DOHH2 (cell line): Measurements from ENCODE around the gene SIK1.
"Not testable (repeated sequence)": the region's sequence is repeated elsewhere in the genome, so short reads cannot be mapped to it uniquely, and the experiment has no call there.

Experiments used
- H3F3A ChIP-seq: fragments of 200-600 bp; sonication (generic), shearing (Covaris generic); 2 replicates; pipeline ENCODE4 v1.6.0; 2016; ENCODE audit warnings: antibody characterized with exemption, mild to moderate bottlenecking; ENCODE audit not compliant: control insufficient read depth, insufficient read depth
- H3K27ac ChIP-seq: fragments of 200-600 bp; sonication (generic); 2 replicates; pipeline ENCODE4 v1.5.1; 2014; ENCODE audit warnings: low read depth, mild to moderate bottlenecking, low read length, moderate library complexity
- H3K27me3 ChIP-seq: fragments of 200-600 bp; sonication (generic); 2 replicates; pipeline ENCODE4 v1.6.1; 2014; ENCODE audit warnings: mild to moderate bottlenecking, low read length, mixed read lengths; ENCODE audit not compliant: control insufficient read depth
- H3K36me3 ChIP-seq: fragments of 200-600 bp; sonication (generic); 2 replicates; pipeline ENCODE4 v1.6.1; 2014; ENCODE audit warnings: mild to moderate bottlenecking, low read length, moderate library complexity, mixed read lengths; ENCODE audit not compliant: control insufficient read depth
- H3K4me1 ChIP-seq: fragments of 200-600 bp; sonication (generic); 2 replicates; pipeline ENCODE4 v1.6.1; 2014; ENCODE audit warnings: mild to moderate bottlenecking, low read length, mixed read lengths; ENCODE audit not compliant: control insufficient read depth
- H3K4me2 ChIP-seq: fragments of 200-600 bp; sonication (generic); 2 replicates; pipeline ENCODE4 v1.6.0; 2014; ENCODE audit warnings: mild to moderate bottlenecking, low read length, moderate library complexity
- H3K4me3 ChIP-seq: fragments of 200-600 bp; sonication (generic); 2 replicates; pipeline ENCODE4 v1.5.1; 2014; ENCODE audit warnings: mild to moderate bottlenecking, low read length, mixed read lengths
- H3K79me2 ChIP-seq: fragments of 200-600 bp; sonication (generic); 2 replicates; pipeline ENCODE4 v1.6.1; 2014; ENCODE audit warnings: mild to moderate bottlenecking, low read length, mixed read lengths; ENCODE audit not compliant: control insufficient read depth
- H3K9me2 ChIP-seq: fragments of 200-600 bp; sonication (generic); replicated peaks from 2 replicates; pipeline ENCODE4 v1.6.1; 2014; ENCODE audit warnings: mild to moderate bottlenecking, low read length, mixed read lengths; ENCODE audit not compliant: control insufficient read depth
- H3K9me3 ChIP-seq: fragments of 200-600 bp; sonication (generic); 2 replicates; pipeline ENCODE4 v1.6.1; 2014; ENCODE audit warnings: antibody characterized with exemption, low read length, mixed read lengths; ENCODE audit not compliant: control insufficient read depth, insufficient read depth
- H4K20me1 ChIP-seq: fragments of 200-600 bp; sonication (generic); 2 replicates; pipeline ENCODE4 v1.6.0; 2014; ENCODE audit warnings: low read depth, mild to moderate bottlenecking, antibody characterized with exemption, low read length, moderate library complexity; ENCODE audit not compliant: control insufficient read depth, insufficient read depth

Gene SIK1

GRCh38 chr21:43398000-43398399 lies 28.9 kb downstream of the SIK1 start:
- H3K4me2 ChIP-seq, H3K79me2 ChIP-seq, H3K27me3 ChIP-seq, H4K20me1 ChIP-seq, H3F3A ChIP-seq, H3K27ac ChIP-seq, H3K9me3 ChIP-seq, H3K9me2 ChIP-seq, H3K4me1 ChIP-seq, H3K36me3 ChIP-seq, H3K4me3 ChIP-seq: not testable (repeated sequence)

GRCh38 chr21:43397439-43397808 lies 29.5 kb downstream of the SIK1 start:
- not testable (repeated sequence) for H3K4me1 ChIP-seq, H3K4me2 ChIP-seq, H3K9me2 ChIP-seq, H3K79me2 ChIP-seq, H4K20me1 ChIP-seq, H3K27ac ChIP-seq, H3K9me3 ChIP-seq, H3F3A ChIP-seq, H3K27me3 ChIP-seq, H3K36me3 ChIP-seq, H3K4me3 ChIP-seq

- not testable (repeated sequence) for H3F3A ChIP-seq, H3K4me2 ChIP-seq, H3K27ac ChIP-seq, H4K20me1 ChIP-seq, H3K9me2 ChIP-seq, H3K27me3 ChIP-seq, H3K79me2 ChIP-seq, H3K4me3 ChIP-seq, H3K9me3 ChIP-seq, H3K36me3 ChIP-seq, H3K4me1 ChIP-seq
Observed at GRCh38 chr21:43396788-43397438, 30.0 kb downstream of the SIK1 start.

- H3K4me2 ChIP-seq, H3K79me2 ChIP-seq, H3F3A ChIP-seq, H4K20me1 ChIP-seq, H3K36me3 ChIP-seq, H3K4me1 ChIP-seq, H3K27ac ChIP-seq, H3K27me3 ChIP-seq, H3K9me3 ChIP-seq, H3K9me2 ChIP-seq, H3K4me3 ChIP-seq: not testable (repeated sequence)
Observed at GRCh38 chr21:43383351-43383750, 43.6 kb downstream of the SIK1 start.

GRCh38 chr21:43382902-43383301 lies 44.0 kb downstream of the SIK1 start:
- not testable (repeated sequence) for H3K4me2 ChIP-seq, H3K4me1 ChIP-seq, H3K27me3 ChIP-seq, H3K79me2 ChIP-seq, H3K4me3 ChIP-seq, H3K36me3 ChIP-seq, H4K20me1 ChIP-seq, H3K9me2 ChIP-seq, H3K27ac ChIP-seq, H3K9me3 ChIP-seq, H3F3A ChIP-seq

- not testable (repeated sequence) for H3K9me2 ChIP-seq, H3K27ac ChIP-seq, H3K4me1 ChIP-seq, H3F3A ChIP-seq, H3K36me3 ChIP-seq, H4K20me1 ChIP-seq, H3K79me2 ChIP-seq, H3K4me3 ChIP-seq, H3K27me3 ChIP-seq, H3K9me3 ChIP-seq, H3K4me2 ChIP-seq
Observed at GRCh38 chr21:43380852-43381533, 45.9 kb downstream of the SIK1 start.

- H3K9me2 ChIP-seq, H3K27me3 ChIP-seq, H3F3A ChIP-seq, H3K27ac ChIP-seq, H4K20me1 ChIP-seq, H3K79me2 ChIP-seq, H3K9me3 ChIP-seq, H3K4me3 ChIP-seq, H3K4me1 ChIP-seq, H3K36me3 ChIP-seq, H3K4me2 ChIP-seq: not testable (repeated sequence)
Observed at GRCh38 chr21:43380337-43380736, 46.6 kb downstream of the SIK1 start.

- not testable (repeated sequence) for H3K9me3 ChIP-seq, H4K20me1 ChIP-seq, H3K4me2 ChIP-seq, H3K27me3 ChIP-seq, H3K4me3 ChIP-seq, H3K79me2 ChIP-seq, H3K36me3 ChIP-seq, H3K4me1 ChIP-seq, H3F3A ChIP-seq, H3K9me2 ChIP-seq, H3K27ac ChIP-seq
Observed at GRCh38 chr21:43379626-43380122, 47.3 kb downstream of the SIK1 start.
